ENCODE data around the gene ACADSB.

ACADSB gene

GRCh38 chr10:123043409-123043925 lies 34.7 kb downstream of the ACADSB start:
- DNase-seq: peak; percentile 41 to 50

- no peak for DNase-seq
Observed at GRCh38 chr10:123044391-123044790, 35.6 kb downstream of the ACADSB start.

- DNase-seq: no peak
Observed at GRCh38 chr10:123045961-123046731, 37.3 kb downstream of the ACADSB start.

GRCh38 chr10:123057968-123058367 lies 49.2 kb downstream of the ACADSB start:
- no peak for DNase-seq

- DNase-seq: no peak
Observed at GRCh38 chr10:123061865-123062264, 53.1 kb downstream of the ACADSB start.

GRCh38 chr10:123062726-123063125 lies 53.9 kb downstream of the ACADSB start:
- no peak for DNase-seq

- DNase-seq: no peak
Observed at GRCh38 chr10:123068087-123068853, 59.5 kb downstream of the ACADSB start.

- DNase-seq: no peak
Observed at GRCh38 chr10:123069246-123069986, 60.6 kb downstream of the ACADSB start.

GRCh38 chr10:123073187-123073586 lies 64.4 kb downstream of the ACADSB start:
- DNase-seq: no peak

GRCh38 chr10:123074215-123074614 lies 65.4 kb downstream of the ACADSB start:
- DNase-seq: no peak

- DNase-seq: no peak
Observed at GRCh38 chr10:123081896-123082295, 73.1 kb downstream of the ACADSB start.

- no peak for DNase-seq
Observed at GRCh38 chr10:123083811-123084210, 75.0 kb downstream of the ACADSB start.

GRCh38 chr10:123086281-123086680 lies 77.5 kb downstream of the ACADSB start:
- DNase-seq: no peak

- DNase-seq: no peak
Observed at GRCh38 chr10:123087348-123087747, 78.5 kb downstream of the ACADSB start.

GRCh38 chr10:123087786-123088185 lies 79.0 kb downstream of the ACADSB start:
- no peak for DNase-seq

GRCh38 chr10:123092635-123093414 lies 84.0 kb downstream of the ACADSB start:
- DNase-seq: no peak

GRCh38 chr10:123093489-123093888 lies 84.7 kb downstream of the ACADSB start:
- DNase-seq: no peak

- DNase-seq: no peak
Observed at GRCh38 chr10:123096452-123096851, 87.6 kb downstream of the ACADSB start.

GRCh38 chr10:123097039-123097438 lies 88.2 kb downstream of the ACADSB start:
- no peak for DNase-seq

- no peak for DNase-seq
Observed at GRCh38 chr10:123100030-123100762, 91.4 kb downstream of the ACADSB start.

- no peak for DNase-seq
Observed at GRCh38 chr10:123101872-123102271, 93.1 kb downstream of the ACADSB start.

GRCh38 chr10:123102673-123103072 lies 93.9 kb downstream of the ACADSB start:
- DNase-seq: no peak

All from CD4-positive, alpha-beta T cell treated with Interleukin-4 for 1 hour (primary cell).